Measurements from ENCODE around the gene CSF3.
A peak's percentile ranks its signal among the peaks of the same experiment; 100 is the strongest.
"Not testable (repeated sequence)": the region's sequence is repeated elsewhere in the genome, so short reads cannot be mapped to it uniquely, and the experiment has no call there.

Gene CSF3

DNA sequence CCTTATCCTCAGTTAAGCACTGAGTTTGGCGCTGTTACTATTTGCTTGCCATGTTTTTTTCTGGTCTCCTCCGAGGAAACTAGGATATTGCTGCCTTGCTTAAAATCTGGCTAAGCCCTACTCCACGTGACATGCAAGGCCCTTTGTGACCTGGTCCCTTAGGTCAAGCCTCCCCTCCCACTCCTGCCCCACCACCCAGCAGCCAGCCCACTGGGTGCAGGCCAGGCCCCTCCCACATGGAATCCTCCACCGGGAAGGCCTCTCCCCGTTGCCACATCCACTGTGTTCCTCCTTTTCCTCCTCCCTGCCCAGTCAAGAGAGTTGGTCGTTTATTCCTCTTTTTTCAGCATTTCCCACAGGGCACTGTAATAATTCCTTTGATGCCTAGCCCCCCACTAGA, 18.4 kb upstream of the CSF3 start:
- DNase-seq (ENCODE audit: insufficient read length, low spot score) (no peak), FAIRE-seq (no peak)

DNA sequence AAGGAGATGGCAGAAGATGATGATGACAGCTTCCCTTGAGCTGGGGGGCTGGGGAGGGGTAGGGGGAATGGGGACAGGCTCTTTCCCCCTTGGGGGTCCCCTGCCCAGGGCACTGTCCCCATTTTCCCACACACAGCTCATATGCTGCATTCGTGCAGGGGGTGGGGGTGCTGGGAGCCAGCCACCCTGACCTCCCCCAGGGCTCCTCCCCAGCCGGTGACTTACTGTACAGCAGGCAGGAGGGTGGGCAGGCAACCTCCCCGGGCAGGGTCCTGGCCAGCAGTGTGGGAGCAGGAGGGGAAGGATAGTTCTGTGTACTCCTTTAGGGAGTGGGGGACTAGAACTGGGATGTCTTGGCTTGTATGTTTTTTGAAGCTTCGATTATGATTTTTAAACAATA, 17.7 kb upstream of the CSF3 start:
- FAIRE-seq (no peak), DNase-seq (ENCODE audit: insufficient read length, low spot score) (no peak)

DNA sequence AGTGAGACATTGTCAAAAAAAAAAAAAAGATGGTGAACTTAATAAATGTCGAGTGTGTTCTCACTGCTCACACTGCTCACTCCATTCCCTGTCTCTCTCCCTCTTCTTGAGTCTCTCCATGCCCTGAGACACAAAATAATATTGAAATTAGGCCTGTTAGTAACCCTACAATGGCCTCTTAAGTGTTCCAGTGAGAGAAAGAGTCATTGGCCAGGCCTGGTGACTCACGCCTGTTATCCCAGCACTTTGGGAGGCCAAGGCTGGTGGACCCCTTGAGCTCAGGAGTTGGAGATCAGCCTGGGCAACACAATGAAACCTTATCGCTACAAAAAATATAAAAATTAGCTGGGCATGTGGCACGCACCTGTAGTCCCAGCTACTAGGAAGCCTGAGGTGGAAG, 16.2 kb upstream of the CSF3 start:
- peak; percentile 63 for FAIRE-seq
- no peak for DNase-seq (ENCODE audit: insufficient read length, low spot score)

DNA sequence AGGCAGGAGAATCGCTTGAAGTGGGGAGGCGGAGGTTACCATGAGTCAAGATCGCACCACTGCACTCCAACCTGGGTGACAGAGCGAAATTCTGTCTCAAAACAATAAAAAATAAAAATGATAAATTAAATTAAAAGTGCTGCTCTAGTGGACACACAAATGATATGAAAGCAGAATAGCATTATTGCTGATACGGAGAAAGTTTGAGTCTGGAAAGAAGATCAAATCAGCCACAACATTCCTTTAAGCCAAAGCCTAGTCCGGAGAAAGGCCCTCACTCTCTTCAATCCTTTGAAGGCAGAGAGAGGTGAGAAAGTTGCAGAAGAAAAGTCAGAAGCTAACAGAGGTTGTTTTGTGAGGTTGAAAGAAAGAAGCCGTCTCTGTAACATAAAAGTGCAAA, 15.1 kb upstream of the CSF3 start:
- no peak for FAIRE-seq
- no peak for DNase-seq (ENCODE audit: insufficient read length, low spot score)

DNA sequence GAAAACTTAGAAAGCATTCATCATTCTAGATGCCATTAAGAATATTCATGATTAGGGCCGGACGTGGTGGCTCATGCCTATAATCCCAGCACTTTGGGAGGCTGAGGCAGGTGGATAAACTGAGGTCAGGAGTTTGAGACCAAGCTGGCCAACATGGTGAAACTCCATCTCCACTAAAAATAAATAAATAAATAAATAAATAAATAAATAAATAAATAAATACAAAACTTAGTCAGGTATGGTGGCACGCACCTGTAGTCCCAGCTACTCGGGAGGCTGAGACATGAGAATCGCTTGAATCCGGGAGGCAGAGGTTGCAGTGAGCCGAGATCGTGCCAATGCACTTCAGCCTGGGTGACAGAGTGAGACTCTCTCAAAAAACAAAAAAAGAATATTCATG, 13.9 kb upstream of the CSF3 start:
- DNase-seq (ENCODE audit: insufficient read length, low spot score); FAIRE-seq: not testable (repeated sequence)

DNA sequence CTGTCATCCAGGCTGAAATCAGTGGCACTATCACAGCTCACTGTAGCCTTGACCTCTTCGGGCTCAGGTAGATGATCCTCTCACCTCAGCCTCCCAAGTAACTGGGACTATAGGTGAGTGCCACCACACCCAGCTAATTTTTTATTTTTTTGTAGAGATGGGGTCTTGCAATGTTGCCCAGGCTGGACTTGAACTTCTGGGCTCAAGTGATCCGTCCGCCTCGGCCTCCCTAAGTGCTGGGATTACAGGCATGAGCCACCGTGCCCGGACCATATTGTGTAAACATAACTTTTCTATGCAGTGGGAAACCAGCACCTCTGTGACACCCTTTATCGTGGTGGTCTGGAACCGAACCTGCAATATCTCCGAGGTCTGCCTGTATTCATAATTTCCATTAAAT, 11.2 kb upstream of the CSF3 start:
- no peak for DNase-seq (ENCODE audit: insufficient read length, low spot score)
- FAIRE-seq = no peak

DNA sequence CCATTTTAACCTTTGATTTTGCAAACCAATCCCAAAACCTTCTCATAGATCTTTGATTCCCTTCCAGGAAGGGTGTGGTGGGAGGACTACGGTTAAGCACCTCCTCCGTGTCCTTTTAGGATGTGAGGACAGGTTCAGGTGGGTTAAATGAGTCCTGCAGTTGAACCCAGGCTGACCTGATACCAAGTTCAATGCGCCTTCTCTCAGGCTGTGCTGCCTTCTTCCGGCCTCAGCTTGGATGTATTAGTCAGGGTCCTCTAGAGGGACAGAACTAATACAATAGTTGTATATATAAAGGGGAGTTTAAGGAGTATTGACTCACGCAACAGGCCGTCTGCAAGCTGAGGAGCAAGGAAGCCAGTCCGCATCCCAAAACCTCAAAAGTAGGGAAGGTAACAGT, 10.5 kb upstream of the CSF3 start:
- FAIRE-seq = no peak
- DNase-seq (ENCODE audit: insufficient read length, low spot score) = no peak

DNA sequence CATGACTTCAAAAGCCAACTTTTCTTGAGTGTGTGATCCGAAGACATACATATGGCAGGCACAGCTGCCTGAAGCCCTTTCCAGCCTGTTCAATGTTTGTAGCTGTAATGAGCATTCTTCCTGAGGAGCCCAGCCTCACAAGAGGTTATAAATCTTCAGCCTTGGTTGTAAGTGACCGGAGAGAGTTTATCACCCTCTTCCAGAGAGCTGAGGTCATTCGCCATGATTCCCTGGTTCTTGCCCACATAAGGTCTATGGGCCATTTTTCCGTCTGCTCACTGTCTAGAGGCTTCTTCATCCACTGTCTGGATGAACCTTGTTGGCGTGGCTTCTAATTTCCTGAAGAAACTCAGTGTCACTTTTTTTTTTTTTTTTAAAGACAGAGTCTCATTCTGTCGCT, 9.7 kb upstream of the CSF3 start:
- FAIRE-seq (no peak), DNase-seq (ENCODE audit: insufficient read length, low spot score) (no peak)

DNA sequence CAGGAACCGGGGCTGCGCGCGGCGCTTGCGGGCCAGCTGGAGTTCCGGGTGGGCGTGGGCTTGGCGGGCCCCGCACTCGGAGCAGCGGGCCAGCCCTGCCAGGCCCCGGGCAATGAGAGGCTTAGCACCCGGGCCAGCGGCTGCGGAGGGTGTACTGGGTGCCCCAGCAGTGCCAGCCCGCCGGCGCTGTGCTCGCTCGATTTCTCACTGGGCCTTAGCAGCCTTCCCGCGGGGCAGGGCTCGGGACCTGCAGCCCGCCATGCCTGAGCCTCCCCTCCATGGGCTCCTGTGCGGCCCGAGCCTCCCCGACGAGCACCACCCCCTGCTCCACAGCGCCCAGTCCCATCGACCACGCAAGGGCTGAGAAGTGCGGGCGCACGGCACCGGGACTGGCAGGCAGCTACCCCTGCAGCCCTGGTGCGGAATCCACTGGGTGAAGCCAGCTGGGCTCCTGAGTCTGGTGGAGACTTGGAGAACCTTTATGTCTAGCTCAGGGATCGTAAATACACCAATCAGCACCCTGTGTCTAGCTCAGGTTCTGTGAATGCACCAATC, 4.2 kb upstream of the CSF3 start:
- not testable (repeated sequence) for DNase-seq (ENCODE audit: insufficient read length, low spot score); FAIRE-seq

DNA sequence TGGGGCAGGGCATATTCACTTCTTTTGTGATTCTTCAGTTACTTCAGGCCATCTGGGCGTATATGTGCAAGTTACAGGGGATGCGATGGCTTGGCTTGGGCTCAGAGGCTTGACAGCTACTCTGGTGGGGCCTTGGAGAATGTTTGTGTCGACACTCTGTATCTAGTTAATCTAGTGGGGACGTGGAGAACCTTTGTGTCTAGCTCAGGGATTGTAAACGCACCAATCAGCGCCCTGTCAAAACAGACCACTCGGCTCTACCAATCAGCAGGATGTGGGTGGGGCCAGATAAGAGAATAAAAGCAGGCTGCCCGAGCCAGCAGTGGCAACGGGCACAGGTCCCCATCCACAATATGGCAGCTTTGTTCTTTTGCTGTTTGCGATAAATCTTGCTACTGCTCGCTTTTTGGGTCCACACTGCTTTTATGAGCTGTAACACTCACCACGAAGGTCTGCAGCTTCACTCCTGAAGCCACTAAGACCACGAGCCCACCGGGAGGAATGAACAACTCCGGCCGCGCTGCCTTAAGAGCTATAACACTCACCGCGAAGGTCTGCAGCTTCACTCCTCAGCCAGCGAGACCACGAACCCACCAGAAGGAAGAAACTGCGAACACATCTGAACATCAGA, 3.1 kb upstream of the CSF3 start:
- not testable (repeated sequence) for FAIRE-seq; DNase-seq (ENCODE audit: insufficient read length, low spot score)

DNA sequence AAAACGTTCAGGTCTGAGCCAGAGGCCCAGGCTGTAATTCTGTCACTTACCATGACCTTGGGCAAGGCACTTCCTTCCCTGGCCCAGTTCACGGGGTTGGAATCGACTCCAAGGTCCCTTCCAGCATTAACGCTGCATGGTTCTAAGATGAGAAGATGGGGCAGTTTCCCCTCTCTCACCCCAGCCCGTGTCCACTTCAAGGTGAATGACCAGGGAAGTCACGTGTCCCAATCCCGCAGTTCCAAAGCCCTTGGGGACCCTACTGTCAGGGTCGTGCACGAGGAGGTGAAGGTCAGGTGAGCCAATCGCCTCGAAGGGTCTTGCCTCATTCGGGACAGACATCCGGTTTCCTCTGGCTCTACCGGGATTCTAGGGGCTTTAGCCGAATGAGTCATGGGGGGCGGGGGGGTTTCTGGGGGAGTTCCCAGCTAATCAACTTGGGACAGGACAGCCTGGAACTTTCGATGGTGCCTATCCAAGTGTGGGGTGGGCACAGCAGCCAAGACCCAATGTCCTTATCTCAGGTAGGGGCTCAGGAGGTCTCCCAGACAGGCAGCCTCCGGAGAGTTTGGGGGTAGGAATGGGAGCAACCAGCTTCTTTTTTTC, 762 bp upstream of the CSF3 start:
- DNase-seq (ENCODE audit: insufficient read length, low spot score) = peak; percentile 63
- no peak for FAIRE-seq

DNA sequence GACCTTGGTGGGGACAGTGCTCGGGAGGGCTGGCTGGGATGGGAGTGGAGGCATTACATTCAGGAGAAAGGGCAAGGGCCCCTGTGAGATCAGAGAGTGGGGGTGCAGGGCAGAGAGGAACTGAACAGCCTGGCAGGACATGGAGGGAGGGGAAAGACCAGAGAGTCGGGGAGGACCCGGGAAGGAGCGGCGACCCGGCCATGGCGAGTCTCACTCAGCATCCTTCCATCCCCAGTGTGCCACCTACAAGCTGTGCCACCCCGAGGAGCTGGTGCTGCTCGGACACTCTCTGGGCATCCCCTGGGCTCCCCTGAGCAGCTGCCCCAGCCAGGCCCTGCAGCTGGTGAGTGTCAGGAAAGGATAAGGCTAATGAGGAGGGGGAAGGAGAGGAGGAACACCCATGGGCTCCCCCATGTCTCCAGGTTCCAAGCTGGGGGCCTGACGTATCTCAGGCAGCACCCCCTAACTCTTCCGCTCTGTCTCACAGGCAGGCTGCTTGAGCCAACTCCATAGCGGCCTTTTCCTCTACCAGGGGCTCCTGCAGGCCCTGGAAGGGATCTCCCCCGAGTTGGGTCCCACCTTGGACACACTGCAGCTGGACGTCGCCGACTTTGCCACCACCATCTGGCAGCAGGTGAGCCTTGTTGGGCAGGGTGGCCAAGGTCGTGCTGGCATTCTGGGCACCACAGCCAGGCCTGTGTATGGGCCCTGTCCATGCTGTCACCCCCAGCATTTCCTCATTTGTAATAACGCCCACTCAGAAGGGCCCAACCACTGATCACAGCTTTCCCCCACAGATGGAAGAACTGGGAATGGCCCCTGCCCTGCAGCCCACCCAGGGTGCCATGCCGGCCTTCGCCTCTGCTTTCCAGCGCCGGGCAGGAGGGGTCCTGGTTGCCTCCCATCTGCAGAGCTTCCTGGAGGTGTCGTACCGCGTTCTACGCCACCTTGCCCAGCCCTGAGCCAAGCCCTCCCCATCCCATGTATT, 1.1 kb downstream of the CSF3 start:
- DNase-seq (ENCODE audit: insufficient read length, low spot score) (no peak), FAIRE-seq (no peak)

DNA sequence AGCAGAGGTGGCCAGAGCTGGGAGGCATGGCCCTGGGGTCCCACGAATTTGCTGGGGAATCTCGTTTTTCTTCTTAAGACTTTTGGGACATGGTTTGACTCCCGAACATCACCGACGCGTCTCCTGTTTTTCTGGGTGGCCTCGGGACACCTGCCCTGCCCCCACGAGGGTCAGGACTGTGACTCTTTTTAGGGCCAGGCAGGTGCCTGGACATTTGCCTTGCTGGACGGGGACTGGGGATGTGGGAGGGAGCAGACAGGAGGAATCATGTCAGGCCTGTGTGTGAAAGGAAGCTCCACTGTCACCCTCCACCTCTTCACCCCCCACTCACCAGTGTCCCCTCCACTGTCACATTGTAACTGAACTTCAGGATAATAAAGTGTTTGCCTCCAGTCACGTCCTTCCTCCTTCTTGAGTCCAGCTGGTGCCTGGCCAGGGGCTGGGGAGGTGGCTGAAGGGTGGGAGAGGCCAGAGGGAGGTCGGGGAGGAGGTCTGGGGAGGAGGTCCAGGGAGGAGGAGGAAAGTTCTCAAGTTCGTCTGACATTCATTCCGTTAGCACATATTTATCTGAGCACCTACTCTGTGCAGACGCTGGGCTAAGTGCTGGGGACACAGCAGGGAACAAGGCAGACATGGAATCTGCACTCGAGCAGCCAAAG, 2.3 kb downstream of the CSF3 start:
- DNase-seq (ENCODE audit: insufficient read length, low spot score) (no peak), FAIRE-seq (no peak)

DNA sequence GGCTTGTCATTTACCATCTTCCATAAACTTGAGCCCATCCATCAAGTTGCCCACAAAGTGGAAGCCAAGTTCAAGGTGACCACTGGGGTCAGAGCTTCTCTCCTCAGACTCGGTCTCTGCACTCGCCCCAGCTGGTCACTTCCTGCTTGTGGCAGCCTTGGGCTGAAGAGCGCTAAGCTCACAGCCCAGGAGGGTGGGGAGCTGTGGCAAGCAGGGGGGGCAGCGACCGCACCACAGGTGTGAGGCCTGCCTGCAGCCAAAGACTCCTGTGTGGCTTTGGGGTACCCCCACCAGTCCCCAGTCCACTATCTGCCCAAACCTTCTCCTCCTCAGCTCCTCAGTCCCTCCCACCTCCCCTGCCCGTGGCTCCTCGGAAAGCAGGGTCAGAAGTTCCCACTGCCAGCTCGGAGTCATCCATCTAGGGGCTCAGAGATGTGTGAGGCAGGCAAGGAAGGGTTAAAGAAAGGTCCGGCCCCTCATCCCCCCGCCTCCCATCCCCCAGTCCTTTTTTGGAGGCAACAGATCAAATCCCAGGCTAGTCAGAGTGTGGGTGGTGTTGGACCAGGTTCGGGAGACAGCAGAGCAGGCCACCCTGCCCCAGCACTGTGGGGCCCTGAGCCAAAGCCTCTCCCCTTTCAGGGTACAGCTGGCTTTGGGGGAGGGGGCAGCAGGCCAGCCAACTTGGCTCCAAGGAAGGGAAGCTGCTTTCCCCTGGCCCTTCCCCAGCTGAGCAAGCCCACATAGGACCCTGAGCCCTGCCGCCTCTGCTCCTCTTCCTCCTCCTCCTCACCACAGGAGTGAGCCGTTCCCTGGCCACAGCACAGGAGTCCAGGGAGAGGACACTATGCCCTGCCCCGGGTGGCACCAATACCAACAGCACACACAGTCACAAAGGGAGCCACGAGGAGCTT, 3.2 kb downstream of the CSF3 start:
- peak; percentile 42 for FAIRE-seq
- DNase-seq (ENCODE audit: insufficient read length, low spot score) = no peak

DNA sequence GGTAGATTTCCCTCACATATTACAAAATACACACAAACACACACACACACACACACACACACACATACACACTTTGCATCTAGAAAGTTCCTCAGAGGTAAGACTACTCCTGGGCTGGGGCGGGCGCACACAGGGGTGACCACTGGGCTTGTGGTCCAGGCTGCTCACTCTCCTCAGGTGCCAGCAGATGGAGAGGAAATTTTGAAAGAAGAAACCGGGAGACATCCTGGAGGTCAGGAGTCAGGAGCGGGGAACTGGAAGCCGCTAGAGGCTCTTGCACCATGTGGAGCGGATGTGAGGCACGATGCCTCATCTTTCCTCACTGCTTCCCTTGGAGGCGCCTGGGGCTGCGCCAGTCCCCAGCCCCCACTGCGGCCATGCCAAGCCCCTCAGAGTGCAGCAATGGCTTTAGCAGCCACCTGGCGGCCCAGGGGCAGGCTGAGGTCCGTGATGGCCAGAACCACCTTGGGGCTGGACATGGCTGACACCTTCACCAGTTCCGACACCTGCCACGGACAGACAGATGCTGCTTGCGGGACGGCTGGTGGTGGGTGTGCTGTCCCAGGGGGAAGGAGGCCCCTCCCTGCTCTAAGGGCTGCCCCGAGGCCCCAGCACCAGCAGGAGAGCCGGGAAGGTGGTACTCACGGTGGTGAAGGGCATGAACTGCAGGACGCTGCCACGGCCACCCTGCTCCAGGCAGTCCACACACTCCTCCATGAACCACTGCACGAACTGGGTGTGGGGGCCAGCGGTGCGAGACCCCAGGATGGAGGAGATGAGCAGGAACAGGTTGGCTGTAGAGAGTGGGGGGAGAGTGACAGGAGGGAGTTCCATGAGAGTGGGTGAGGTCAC, 4.1 kb downstream of the CSF3 start:
- FAIRE-seq = no peak
- DNase-seq (ENCODE audit: insufficient read length, low spot score) = no peak

DNA sequence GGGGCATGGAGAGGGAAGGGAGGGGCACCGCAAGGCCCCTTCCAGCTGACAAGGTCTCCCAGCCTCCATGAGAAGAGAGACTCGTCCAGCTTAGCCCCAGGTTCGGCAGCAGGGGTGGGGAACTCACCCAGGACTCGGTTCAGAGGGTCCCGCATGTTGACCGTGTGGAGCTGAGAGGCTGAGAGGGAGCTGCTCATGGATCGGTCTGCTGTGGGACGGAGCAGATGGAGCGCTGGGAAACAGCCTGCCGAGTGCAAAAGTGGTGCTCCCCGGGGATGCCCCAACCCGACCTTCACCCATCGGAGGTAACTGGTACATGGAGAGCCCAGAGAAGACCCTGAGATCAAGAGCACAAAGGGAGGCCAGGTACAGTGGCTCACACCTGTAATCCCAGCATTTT, 4.9 kb downstream of the CSF3 start:
- DNase-seq (ENCODE audit: insufficient read length, low spot score) (no peak), FAIRE-seq (no peak)

DNA sequence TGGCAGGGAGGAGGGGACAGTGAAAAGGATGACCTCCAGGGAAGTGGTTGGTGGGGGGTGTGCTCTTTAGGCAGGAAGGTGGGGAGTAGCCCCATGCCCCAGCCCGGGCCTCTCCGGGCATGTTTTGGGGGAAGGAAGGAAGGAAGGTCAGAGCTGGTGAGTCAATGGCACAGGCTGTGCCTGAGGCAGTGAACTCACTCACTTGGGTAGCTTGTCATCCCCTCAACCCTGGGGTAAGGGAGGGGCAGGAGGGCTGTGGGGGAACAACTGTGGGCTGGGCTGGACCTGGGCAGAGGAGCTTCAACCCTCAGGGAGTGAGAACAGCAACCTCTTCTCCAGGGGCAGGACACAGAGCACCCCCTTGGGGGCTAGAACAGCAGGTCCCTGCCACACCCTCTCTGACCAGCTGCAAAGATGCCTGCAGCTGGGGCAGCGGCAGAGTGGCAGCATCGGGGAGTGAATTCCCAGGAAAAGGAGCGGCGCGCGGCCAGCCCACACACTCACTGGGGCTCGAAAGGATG, 6.3 kb downstream of the CSF3 start:
- DNase-seq (ENCODE audit: insufficient read length, low spot score) = peak; percentile 85
- peak; percentile 98 for FAIRE-seq

DNA sequence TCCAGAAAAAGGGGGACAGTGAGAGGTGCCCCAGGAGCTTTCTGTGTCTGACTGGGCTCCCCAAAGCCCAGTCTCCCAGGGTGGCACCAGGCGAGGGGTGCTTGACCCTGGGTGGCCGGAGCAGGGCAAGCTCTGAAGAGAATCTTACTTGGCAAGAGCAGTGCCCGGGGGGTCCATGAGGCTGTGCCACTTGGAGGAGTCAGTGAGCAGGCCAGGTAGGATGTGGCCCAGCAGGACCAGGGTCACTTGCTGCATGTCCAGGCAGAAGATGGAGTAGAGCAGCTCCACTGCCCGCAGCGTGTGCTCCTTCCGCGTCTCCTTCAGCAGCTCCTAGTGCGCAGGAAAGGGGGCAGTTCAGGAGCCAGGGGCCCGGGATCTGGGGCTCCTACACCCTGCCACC, 7.3 kb downstream of the CSF3 start:
- FAIRE-seq = no peak
- no peak for DNase-seq (ENCODE audit: insufficient read length, low spot score)

Measured in HTR-8/SVneo (cell line).